CD4-positive, alpha-beta T cell treated with Interleukin-12 subunit alpha and Interleukin-12 subunit beta, for 1 hour (primary cell): ENCODE measurements around the gene IL1RN.

Experiments
- DNase-seq: peaks from one replicate; pipeline ENCODE4 v3.0.0-alpha.2; 2020

The IL1RN gene

DNA sequence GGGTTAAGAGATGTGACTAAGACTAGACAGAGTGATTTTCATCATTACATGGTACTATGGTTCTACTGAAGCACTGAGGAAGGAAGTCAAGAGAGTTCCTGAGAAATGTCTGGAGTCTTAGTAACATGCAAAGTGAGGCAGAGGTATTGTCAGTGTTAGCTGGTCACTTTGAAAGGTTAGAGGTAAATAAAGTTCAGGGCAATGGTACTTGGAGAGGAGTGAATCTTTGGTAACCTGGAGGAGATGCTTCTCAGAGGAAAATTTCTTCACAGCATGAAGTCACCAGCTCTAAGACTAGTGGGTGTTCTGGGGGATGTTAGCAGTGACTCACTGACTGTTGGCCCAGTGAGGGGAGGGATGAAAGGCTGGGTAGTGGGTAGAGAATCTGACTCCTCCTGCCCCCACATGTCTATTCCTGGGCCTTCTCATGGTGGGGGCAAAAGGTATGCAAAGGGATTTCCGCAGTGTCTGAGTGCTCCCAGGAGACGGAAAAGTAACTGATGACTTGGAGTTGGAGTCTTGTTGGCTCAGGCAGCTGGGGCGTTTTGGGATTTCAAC, 23.3 kb upstream of the IL1RN start:
- DNase-seq, result no peak

DNA sequence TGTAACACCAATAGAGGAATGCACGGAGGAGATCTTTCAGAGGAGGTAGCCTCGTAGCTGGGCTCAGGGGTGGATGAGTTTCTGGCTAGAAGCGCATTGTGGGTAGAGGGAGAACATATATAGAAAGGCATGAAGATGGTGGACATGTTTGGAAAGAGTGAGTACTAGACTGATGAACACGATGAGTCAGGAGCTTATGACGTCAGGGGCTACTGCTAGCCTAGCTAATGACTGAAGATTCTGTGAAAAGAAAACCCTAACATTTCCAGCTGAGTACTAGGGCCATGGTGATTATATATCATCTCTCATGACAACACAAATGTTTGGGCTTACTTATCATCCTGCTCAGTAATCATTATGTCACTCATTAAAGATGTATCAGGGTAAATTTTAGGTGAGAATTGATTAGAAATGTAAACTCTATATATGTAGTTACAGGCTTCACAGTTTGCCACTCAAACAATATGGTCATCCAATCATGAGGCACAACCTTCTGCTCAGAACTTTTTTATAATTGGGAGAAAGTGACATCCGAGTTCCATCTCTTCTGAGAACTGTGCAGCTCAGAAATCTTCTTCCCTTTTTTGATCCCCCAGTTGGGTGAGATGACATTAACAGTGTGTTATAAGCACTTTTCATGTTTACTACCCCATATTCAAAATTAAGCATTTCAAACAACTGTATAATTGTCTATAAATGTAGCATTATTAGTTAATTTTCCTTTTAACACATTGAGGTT, 22.2 kb upstream of the IL1RN start:
- no peak for DNase-seq

DNA sequence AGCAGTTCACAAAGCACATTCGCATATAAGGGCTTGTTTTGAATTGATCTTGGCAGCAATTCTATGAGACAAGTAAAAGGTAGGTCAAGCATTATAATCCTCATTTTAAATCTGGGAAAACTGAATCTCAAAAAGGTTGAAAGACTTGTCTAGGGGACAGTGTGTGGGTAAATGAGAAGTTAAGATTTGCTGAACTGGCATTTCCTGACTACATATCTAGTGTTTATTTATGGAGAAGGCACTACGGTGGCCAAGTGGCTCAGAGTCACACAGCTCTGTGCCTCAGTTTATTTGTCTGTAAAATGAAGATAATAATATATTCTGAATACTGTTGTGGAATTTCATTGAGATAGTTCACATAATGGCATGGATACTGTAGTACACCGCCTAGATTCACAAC, 16.3 kb upstream of the IL1RN start:
- no peak for DNase-seq

DNA sequence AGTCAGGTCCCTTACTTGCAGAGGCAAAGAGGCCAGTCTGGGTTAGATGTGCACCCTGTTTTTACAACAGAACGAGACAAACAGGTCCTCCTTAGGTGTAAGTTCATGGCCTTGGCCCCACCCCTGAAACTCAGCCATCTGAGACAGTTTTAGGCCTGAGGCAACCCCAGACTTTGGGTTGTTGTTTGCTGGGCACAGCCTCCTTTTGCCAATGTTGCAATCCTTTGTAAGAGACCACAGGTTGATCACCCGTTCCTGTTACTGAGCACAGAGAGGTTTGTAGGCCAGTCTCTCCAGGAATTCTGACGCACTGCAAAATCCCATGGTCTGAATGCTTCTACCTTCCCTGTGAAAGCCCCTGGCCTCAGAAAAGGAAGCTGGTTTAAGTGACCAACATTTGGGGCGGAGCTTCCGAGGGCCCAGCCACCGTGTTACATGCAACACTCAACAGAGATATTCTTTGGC, 15.5 kb upstream of the IL1RN start:
- DNase-seq, result no peak

DNA sequence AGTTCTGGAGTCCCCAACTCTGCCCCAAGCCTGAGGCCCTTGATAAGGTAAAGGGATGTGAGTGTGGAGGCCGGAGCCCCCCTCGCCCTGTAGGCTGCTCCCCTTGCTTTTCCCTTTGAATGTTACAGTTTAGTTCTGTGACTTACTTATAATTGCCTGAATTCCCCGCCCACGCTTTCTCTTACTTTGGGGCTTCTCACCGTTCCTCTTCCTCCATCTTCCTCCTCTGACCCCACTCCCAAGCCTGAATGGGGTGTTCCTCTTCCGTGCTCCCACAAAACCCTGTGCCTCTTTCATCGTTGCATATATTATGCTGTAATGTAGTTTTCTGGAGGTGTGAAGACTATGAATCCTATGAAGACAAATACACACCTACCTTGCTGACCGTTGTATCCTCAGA, 15.0 kb upstream of the IL1RN start:
- DNase-seq, result no peak

DNA sequence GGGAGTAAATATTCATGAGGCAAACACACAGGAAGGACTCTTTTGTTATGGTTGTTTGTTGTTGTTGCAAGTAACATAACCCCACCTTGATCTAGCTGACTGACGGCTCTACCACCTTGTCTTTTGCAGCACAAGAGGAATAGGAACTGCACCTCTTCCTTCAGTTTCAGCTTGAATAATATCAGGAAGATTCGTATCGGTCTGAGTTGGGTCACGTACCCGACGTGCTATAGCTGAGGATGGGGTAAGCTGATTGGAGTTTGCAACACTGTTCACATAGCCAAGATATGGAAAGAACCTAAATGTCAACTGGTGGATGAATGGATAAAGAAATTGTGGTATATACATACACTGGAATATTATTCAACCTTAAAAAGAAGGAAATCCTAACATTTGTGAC, 14.5 kb upstream of the IL1RN start:
- no peak for DNase-seq

DNA sequence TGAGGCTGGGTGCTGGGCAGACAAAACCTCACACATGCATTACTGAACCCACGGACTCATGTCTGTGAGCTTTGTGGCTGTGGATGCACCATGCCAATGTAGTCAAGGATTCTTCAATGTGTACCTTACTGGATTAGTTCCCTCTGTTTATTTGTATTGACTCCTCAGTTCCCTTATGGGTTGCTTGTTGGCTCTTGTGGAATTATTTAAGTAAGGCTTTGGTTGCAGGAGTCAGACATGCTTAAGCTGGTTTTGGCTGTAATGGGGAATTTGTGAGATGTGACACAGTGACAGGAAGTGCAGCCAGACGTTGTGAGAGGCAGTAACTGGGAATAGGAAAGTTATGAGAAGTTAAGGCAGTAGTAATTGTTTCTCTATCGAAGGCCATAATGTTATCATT, 13.6 kb upstream of the IL1RN start:
- DNase-seq, result no peak

DNA sequence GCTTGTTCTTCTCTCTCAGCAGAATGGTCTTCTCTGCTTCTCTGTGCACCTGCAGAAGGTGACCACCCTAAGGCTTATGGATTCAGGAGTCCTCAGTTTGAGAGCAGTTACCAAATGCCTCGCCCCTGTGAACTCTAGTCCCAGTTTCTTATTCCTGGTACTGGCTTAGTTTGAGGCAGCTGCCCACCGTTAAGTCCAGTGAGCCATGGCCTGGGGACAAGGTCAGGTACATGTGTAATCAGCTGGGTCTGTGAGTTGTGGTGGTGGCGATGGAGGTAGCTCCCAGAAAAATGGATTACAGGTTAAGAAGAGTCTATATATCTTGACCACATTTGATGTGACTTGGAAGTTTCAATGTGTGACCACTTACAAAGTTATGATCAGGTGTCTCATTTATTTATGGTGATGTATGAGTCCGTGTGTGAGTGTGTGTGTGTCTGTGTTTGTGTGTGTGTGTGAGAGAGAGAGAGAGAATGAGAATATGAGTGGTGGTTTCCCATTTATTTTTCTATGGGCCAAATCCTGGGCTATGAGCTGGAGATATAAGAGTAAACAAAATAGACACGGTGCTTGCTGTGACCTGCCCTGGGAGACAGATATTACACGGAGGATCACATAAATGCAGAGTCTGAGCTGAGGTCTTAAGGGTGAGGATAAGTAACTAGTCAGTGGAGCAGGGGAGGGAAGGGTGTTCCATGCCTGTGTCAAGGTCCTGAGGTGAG, 13.0 kb upstream of the IL1RN start:
- no peak for DNase-seq

DNA sequence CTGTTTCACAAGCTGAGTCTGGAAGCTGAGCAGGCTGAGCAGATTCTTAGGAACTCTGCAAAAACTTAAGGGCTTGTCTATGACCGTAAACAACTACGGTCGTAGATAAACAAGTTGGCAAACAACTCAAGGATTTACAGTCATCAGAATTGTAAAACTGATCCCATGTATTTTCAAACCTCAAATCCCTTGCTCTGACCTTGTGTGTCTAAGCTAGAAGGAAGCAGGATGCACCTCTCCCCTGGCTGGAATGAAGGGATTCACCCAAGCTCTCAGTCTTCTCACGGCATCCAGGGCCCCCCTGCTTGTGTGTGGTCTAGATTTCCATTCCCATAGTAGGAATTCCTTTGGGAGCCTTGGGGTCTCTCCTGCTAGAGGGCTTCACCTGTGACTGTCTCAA, 12.4 kb upstream of the IL1RN start:
- DNase-seq, result no peak

DNA sequence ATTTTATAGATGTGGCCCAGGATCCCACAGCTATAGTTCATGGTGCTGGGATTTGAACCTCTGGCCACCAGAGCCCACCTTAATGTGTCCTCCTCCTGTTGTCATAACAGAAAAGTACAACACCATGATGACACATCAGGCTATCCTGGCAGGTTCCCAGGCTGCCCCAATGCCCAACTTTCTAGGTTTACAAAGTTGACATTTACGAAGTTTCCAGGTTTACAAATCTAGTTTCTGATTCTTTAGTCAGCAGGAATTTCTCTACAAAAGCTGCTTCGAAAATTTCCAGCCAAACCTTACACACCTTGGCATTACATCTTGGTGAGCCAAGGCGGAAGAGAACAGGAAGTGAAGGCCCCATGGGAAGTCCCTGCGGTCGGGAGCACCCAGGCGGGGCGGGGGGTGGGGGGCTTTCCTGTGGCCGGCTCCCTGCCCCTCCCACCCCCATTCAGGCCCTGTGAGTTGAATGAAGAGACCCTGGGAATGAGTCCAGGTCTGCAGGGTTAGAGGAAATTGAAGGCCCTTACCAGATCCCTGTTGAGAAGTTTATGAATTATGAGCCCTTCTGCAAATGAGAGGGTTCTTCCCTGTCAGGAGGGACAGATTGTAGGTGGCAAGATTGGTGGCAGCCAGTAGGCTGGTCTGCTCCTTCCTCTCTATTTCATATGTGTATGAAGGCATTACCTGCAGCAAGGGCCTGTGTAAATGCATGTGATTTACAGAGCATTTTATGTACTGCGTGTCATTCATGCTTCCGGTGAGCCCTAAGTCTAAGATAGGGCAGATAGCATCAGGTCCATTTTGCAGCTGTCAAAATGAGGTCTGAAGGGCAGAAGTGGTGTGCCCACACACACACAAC, 11.1 kb upstream of the IL1RN start:
- peak; percentile 18 for DNase-seq

DNA sequence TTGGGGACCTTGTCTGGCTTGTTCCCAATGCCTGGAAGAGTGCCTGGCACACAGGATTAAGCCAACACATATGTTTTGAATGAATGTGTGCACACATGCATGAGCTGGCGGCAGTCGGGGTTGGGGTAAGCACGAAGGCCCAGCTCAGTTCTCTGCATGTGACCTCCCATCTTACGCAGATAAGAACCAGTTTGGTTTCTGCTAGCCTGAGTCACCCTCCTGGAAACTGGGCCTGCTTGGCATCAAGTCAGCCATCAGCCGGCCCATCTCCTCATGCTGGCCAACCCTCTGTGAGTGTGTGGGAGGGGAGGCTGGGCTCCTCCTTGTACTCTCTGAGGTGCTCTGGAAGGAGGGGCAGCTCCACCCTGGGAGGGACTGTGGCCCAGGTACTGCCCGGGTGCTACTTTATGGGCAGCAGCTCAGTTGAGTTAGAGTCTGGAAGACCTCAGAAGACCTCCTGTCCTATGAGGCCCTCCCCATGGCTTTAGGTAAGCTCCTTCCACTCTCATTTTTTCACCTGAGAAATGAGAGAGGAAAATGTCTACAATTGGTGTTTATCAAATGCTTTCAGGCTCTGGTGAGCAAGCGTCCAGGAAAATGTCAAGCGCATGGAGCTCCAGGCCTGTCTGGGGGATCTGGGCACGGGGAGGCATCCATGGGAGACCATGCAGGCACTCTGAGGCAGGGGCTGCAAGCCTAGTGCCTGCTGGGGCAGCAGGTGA, 9.7 kb upstream of the IL1RN start:
- no peak for DNase-seq

DNA sequence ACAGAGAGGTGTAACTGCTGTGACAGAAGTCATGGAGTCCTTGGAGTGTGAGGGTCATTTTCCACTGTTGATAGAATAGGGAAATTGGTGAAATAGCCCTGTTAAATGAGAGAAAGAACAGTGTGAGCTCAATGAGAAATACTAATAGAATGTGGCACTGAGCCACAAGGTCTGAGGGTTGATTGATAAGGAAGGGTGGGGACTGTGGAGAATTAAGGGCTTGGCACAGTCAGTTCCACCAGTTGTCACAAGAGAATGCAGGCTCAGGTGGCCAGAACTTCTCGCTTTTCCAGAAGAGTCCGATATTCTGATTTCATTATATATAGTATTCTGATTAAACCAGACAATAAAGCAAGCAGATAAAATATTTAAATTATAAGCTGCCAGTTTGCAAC, 9.1 kb upstream of the IL1RN start:
- no peak for DNase-seq

DNA sequence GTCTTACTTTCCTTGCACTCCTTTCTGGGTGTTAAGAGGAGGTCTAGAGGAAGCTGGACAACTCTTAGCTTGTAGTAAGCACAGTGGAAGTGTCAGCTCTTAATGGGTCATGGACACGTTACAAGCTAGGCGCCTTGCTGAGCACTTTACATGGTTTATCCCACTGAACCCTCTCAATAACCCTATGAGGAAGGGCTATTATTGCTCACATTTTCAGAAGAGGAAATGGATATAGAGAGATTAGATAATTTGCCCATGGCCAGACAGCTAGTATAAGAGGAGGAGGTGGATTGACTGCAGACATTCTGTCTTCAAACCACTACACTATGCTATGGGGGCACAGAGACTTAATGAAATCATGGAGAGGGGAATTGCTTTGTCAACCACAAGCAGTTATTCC, 8.3 kb upstream of the IL1RN start:
- DNase-seq, result no peak

DNA sequence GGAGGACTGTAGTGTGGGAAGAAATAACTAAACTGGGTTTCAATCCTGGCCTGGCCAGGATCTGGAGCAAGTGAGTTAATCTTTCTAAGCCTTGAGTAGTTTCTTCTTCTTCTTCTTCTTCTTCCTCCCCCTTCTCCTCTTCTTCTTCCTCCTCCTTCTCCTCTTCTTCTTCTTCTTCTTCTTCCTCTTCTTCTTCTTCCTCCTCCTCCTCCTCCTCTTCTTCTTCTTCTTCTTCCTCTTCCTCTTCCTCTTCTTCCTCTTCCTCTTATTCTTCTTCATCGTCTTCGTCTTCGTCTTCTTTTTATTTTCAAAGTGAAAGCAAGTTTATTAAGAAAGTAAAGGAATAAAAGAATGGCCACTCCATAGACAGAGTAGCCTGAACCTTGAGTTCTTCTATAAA, 6.5 kb upstream of the IL1RN start:
- DNase-seq, result no peak

DNA sequence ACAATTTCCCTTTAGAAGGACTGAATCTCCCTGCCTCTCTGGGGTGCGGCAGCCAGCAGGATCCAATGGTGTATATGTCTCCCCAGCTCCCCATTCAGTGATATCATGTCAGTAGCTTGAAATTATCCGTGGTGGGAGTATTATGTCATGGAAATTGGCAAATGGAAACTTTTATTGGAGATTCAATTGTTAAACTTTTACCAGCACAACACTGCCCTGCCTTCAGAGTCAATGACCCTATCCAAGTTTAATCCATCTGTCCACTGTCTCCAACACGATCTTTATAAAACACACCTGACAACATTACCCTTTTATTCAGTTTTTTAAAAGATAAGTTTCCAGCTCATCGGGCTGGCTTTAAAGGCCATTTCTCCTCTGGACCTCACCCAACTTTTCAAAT, 5.0 kb upstream of the IL1RN start:
- DNase-seq, result no peak

DNA sequence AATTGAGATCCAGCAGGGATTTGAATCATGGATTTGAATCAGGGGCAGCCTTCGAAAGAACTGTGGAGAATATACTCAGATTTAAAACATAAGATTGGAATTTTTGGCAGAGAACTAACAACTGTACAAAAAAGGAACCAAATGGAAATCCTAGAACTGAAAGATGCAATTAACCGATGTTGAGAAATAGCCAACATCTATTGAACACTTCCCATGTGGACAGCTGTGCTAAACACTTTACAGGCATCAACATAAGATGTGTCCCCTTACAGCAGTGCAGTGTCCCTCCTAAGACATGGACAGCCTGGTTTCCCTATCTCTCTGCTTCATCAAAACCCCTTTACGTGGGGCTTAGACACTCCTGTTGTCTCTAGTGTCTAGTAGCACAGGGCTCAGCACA, 3.7 kb upstream of the IL1RN start:
- no peak for DNase-seq

DNA sequence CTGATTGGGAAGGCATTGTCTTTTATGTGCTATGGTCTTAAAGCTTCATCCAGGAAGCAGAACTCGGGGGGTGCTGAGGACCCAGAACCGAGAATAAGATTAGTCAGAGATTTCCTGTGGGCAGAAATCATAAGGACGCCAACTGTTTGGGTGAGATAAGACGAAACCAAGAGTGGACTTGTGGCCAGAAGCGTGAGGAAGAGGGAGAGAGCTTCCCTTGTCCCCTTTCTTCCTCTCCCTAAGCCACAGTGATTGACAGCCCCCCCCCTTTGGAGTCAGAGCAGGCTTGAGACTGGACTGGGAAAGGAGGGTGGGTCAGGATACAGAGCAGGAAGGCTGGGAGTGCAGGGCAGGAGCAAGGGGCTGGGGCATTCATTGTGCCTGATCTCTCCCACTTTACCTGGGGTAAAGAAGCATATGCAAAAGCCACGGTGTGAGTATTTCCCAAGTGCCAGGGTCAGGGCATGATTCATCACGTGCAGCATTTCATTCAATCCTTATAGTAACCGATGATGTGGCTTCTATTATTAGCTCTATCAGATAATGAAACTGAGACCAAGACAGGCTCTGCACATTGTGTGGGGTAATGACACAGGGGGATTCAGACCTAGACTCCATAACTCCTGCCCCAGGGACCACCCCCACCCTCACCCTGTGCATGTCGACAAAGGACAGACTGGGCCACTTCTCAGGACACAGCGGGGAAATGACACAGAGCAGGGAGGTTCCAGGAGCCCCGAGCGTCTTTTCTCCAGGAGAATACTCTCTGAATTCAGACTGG, 3.0 kb upstream of the IL1RN start:
- no peak for DNase-seq

DNA sequence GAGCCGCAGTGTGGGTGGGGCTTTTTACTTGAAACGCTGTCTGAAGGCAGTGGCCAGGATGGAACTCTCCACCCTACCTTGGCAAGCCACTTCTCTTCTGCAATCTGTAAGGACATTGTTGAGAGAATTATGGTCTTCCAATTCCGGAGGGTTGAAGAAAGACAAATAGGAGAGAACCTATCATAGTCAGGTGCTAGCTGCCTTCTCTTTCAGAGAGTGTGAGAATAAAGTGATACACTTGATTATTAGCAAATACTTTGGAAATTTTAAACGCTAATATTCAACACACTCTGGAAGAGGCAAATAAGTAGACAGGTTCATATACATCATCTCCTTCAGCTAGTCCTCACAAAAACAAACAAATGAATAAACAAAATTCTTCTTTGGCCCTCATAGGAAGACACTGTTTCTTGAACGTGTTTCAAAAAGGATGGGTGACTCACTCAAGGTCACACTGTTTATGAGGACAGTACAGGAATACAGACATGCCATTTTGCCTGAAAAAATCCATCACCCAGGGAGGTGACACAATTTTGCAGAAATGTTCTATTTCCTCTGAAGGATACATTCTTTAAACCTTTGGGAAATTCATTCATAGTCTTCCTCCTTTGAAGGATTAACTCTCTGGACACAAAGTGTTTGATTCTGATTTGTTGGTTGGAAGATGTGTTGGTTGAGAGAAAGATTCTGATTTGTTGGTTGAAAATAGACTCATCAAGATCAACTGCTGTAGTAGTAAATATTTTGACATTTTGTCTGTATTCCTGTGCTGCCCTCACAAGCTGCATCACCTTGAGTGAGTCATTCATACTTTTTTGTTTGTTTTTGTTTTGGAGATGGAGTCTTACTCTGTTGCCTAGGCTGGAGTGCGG, 2.2 kb upstream of the IL1RN start:
- no peak for DNase-seq

DNA sequence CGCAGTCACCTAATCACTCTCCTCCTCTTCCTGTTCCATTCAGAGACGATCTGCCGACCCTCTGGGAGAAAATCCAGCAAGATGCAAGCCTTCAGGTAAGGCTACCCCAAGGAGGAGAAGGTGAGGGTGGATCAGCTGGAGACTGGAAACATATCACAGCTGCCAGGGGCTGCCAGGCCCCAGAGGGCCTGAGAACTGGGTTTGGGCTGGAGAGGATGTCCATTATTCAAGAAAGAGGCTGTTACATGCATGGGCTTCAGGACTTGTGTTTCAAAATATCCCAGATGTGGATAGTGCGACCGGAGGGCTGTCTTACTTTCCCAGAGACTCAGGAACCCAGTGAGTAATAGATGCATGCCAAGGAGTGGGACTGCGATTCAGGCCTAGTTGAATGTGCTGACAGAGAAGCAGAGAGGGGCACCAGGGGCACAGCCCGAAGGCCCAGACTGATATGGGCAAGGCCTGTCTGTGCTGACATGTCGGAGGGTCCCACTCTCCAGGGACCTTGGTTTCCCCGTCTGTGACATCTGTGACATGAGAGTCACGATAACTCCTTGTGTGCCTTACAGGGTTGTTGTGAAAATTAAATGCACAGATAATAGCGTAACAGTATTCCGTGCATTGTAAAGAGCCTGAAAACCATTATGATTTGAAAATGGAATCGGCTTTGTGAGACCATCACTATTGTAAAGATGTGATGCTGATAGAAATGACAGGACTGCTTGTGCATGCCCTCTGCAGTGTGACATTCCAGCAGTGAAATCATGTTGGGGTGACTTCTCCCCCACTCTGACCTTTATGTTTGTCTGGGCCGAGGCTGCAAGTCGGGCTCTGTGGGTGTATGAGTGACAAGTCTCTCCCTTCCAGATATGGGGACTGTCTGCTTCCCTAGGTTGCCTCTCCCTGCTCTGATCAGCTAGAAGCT, 510 bp downstream of the IL1RN start:
- DNase-seq, result no peak
